Ovary (tissue), 9 donors: ENCODE data around the gene PLCB3. TPM values are rescaled to one million over a fixed set of nuclear protein-coding genes. Genes with fewer than 3 reads are reported as not detected.

Experiments
- DNase-seq, 5 donors: peaks; one replicate each; pipeline ENCODE4 v3.0.0-alpha.2; 2019 to 2020
- H3K27ac ChIP-seq, 2 donors: fragments of 200-600 bp; one replicate each; pipeline versions ENCODE4 v1.5.1 to v1.8.0; 2019 to 2022
- H3K27me3 ChIP-seq: fragments of 200-600 bp; one replicate; pipeline ENCODE4 v1.8.0; 2022
- H3K36me3 ChIP-seq: fragments of 200-600 bp; sonication (generic); one replicate; pipeline ENCODE4 v1.5.1; 2019
- H3K4me1 ChIP-seq: one replicate; pipeline ENCODE4 v1.8.1; 2013; ENCODE audit warnings: mild to moderate bottlenecking, moderate library complexity; ENCODE audit not compliant: insufficient read depth
- H3K4me3 ChIP-seq: fragments of 200-600 bp; sonication (generic); one replicate; pipeline ENCODE4 v1.5.1; 2017
- H3K9me3 ChIP-seq, 2 donors: fragments of 200-600 bp in 1 of 2; sonication (generic) in 1 of 2; one replicate each; pipeline versions ENCODE4 v1.5.1 to v1.8.1; 2013 to 2019; ENCODE audit warnings: mild to moderate bottlenecking in 1 of 2, moderate library complexity in 1 of 2
- CTCF ChIP-seq, 3 donors: fragments of 450-650 bp in 2 of 3; fragments of 200-600 bp in 1 of 3; IDR thresholded peaks; one replicate each; pipeline versions ENCODE4 v1.5.1 to v1.8.0; 2016 to 2022; ENCODE audit warnings: antibody characterized with exemption in 3 of 3, mild to moderate bottlenecking in 1 of 3
- EP300 ChIP-seq: sonication (generic); formaldehyde crosslinking; IDR thresholded peaks from one replicate; pipeline ENCODE4 v1.6.1; 2017; ENCODE audit warnings: antibody characterized with exemption
- POLR2A ChIP-seq: fragments of 450-650 bp; IDR thresholded peaks from one replicate; pipeline ENCODE4 v1.6.1; 2017; ENCODE audit warnings: antibody characterized with exemption, mild to moderate bottlenecking, moderate library complexity
- WGBS, 3 donors: extraction: QIAGEN DNeasy Blood & Tissue Kit in 1 of 3; methylation state at CpG; one replicate each; pipeline versions ENCODE4 v1.1.5 to v1.1.7; 2013 to 2017; 5-methylcytosine and 5-hydroxymethylcytosine counted together
- intact Hi-C, 4 donors: fragments of 100-400 bp; cut with DNase I; formaldehyde crosslinking; loops; one replicate each; pipeline versions ENCODE4 v1.11.0 to v1.15.1; 2022 to 2023
- polyA plus RNA-seq, 2 donors: library from polyadenylated mRNA; stranded (reverse); fragments of 200-250 nt in 1 of 2; fragments of 350-450 nt in 1 of 2; fragmentation: Illumina TruSeq in 1 of 2; extraction: RNeasy Lipid Tissue Mini Kit (QIAGEN cat#74804) in 1 of 2; gene quantifications; one replicate each; pipeline ENCODE4 v1.2.3, GENCODE V29; 2013 to 2014
- total RNA-seq, 7 donors: library from RNA; depleted of rRNA in 2 of 7; stranded (reverse); fragments of >200 nt in 2 of 7; fragmentation: NEBNext Ultra II Directional in 3 of 7; extraction: Animal tissue kit (Norgen Biotek cat#: 25700) in 3 of 7; gene quantifications; one replicate each; pipeline versions ENCODE4 v1.1.0 to v1.2.4, GENCODE V29; 2016 to 2023
- donor health status: DM: no; HTN: no; CAD: no; lungs with moderate emphysema.
- donor health status: DM: no; HTN: no; CAD: no.
- donor health status: Bipolar disorder and iron deficiency.
- donor health status: DM: yes; HTN: yes; CAD: no.
- donor health status: DM: no; HTN: no; CAD: no.
- donor health status: DM: yes; HTN: yes; CAD: no.

The PLCB3 gene
- total and polyA plus RNA-seq, 9 donors = 5.3 to 44.8 (median 29.1) TPM

DNA sequence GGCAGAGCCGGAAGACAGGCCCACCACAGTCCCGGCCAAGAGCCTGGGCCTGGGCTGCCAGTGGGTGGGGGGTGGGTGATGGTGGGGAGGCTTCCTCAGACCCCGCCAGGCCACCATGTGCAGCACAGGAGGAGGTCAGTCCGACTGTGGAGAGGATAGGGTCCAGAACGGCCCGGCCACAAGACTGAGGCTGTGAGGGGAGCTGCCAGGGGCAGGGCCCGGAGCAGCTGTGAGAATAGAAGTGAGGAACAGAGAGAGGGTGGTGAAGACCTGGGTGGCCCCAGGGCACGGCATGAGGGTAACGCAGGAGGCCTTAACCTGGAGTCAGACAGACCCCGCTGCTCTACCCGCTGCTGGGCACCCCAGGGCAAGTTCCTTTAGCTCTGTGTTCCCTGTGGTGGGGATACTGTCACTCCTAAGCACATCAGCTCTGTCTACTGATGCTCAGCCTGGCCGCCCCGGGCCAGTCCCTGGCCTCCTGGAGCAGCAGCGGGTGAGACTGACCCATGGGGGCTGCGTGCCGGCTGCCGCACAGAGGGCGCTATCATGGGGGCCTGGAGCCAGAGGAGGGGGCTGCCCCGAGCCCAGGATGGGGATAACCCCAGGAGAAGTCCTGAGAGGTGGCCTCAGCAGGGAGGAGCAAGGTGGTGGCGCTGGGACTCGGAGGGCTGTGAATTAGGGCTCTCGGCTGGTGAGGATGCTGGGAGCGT is 43.1 kb upstream of the PLCB3 start:
- intact Hi-C loops = loop anchor here in 2 of 4 donors (10.0 kb wide), 1 partner anchor 57 kb away; no protein-coding TSS in a partner anchor
- Histone ChIP-seq H3K27me3 (no peaks in the 10 kb centered on the region), H3K36me3 (no peaks in the 10 kb centered on the region), H3K9me3 (no peaks in the 10 kb centered on the region), H3K4me1 (peaks cover 10% of the 10 kb centered on the region), H3K27ac (peak overlapping the region in 1 of 2 donors; percentile 16), H3K4me3 (no peak overlapping the region)
- 73 to 80% (median 77%) methylated on average over 23 of the region's 23 CpGs for WGBS, 3 donors
- TF ChIP-seq CTCF (IDR thresholded peaks at IDR 0.05) (no peak), EP300 (no peak), POLR2A (no peak)
- peak in 1 of 5 donors; percentile 37 for DNase-seq

GRCh38 chr11:64208796-64209562 is 42.4 kb upstream of the PLCB3 start:
- Histone ChIP-seq H3K4me3 (no peak overlapping the region), H3K4me1 (peaks cover 7% of the 10 kb centered on the region), H3K9me3 (no peaks in the 10 kb centered on the region), H3K27ac (no peak overlapping the region), H3K36me3 (no peaks in the 10 kb centered on the region), H3K27me3 (no peaks in the 10 kb centered on the region)
- no peak for DNase-seq
- no peak for TF ChIP-seq POLR2A
- TF ChIP-seq CTCF (IDR thresholded peaks at IDR 0.05) = no peak
- no peak for TF ChIP-seq EP300
- WGBS, 3 donors = 81 to 87% (median 85%) methylated on average over 18 of the region's 18 CpGs
- intact Hi-C loops = loop anchor here in 2 of 4 donors (10.0 kb wide), 1 partner anchor 56 kb away; no protein-coding TSS in a partner anchor

GRCh38 chr11:64209563-64209843 is 41.8 kb upstream of the PLCB3 start:
- Histone ChIP-seq H3K27me3 (no peaks in the 10 kb centered on the region), H3K36me3 (no peaks in the 10 kb centered on the region), H3K4me3 (no peak overlapping the region), H3K4me1 (peaks cover 4% of the 10 kb centered on the region), H3K9me3 (no peaks in the 10 kb centered on the region), H3K27ac (no peak overlapping the region)
- no peak for DNase-seq
- 88 to 92% (median 91%) methylated on average over 8 of the region's 8 CpGs for WGBS, 3 donors
- no peak for TF ChIP-seq CTCF (IDR thresholded peaks at IDR 0.05)
- no peak for TF ChIP-seq POLR2A
- TF ChIP-seq EP300 = no peak
- intact Hi-C loops = loop anchor here in 2 of 4 donors (10.0 kb wide), 1 partner anchor 55 kb away; no protein-coding TSS in a partner anchor

DNA sequence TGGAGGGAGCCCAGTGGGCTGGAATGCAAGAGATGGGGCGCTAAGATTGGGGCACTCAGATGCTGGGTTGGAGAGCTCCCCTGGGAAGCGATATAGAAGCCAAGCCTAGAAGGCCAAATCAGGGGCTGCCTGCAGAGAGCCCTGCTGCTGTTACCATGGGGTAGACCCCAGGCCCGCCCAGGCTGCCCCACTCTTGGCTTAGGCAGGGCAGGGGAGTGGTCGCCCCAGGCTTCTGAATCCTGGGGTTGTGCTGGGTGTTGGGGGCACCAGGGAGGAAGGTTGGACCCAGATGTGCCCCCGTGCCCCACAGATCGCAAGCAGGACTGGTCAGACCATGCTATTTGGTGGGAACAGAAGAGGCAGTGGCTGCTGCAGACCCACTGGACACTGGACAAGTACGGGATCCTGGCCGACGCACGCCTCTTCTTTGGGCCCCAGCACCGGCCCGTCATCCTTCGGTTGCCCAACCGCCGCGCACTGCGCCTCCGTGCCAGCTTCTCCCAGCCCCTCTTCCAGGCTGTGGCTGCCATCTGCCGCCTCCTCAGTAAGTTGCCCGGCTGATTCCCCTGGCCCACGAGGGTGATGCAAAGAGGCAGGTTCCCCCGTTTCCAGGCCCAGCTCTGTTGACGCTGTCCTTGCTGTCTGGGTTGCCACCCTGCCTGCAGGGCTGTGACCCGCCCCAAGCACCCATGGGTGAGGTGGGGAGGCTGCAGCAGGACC is 40.9 kb upstream of the PLCB3 start:
- Histone ChIP-seq H3K36me3 (no peaks in the 10 kb centered on the region), H3K4me1 (peaks cover 4% of the 10 kb centered on the region), H3K9me3 (no peaks in the 10 kb centered on the region), H3K4me3 (no peak overlapping the region), H3K27ac (no peak overlapping the region), H3K27me3 (no peaks in the 10 kb centered on the region)
- no peak for DNase-seq
- intact Hi-C loops = no loop called here
- TF ChIP-seq POLR2A = no peak
- TF ChIP-seq CTCF (IDR thresholded peaks at IDR 0.05) = no peak
- 93 to 95% (median 94%) methylated on average over 23 to 24 of the region's 24 CpGs for WGBS, 3 donors
